ENCODE results near the gene SLC16A10.

The SLC16A10 gene

DNA sequence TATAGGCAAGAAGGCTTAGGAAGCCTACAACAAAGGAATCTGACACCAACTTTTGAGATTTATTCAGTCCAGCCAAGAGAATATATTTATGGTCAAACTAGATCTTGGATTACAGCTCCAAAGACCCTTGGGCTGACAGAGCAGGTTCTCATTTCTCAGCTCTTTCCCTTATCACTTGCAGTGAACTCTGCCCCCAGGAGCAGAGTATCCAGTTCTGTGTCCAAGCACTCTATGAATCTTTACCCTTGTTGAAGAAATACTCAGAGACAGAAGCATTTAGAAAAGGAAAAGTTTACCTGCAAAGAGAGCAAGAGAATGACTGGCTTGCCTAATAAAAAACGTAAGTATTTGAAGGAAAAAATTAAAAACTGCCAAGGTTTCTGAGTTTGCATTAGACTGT is 190.5 kb downstream of the SLC16A10 start:
- no peak for DNase-seq (ENCODE audit: low spot score)
- POLR2A ChIA-PET (ENCODE audit: low non-redundant PET) = no interaction called here
- H3K27ac ChIP-seq = no peak overlapping the region
- TF ChIP-seq, protein P1, sequence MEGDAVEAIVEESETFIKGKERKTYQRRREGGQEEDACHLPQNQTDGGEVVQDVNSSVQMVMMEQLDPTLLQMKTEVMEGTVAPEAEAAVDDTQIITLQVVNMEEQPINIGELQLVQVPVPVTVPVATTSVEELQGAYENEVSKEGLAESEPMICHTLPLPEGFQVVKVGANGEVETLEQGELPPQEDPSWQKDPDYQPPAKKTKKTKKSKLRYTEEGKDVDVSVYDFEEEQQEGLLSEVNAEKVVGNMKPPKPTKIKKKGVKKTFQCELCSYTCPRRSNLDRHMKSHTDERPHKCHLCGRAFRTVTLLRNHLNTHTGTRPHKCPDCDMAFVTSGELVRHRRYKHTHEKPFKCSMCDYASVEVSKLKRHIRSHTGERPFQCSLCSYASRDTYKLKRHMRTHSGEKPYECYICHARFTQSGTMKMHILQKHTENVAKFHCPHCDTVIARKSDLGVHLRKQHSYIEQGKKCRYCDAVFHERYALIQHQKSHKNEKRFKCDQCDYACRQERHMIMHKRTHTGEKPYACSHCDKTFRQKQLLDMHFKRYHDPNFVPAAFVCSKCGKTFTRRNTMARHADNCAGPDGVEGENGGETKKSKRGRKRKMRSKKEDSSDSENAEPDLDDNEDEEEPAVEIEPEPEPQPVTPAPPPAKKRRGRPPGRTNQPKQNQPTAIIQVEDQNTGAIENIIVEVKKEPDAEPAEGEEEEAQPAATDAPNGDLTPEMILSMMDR (conservative IDR thresholded peaks at IDR 0.05; ENCODE audit: low read depth) = no peak
- CTCF ChIA-PET = interaction anchor here (0.6 to 0.9 kb wide), 3 partner anchors 19 to 861 kb away, joined by 3 to 5 read pairs (median 3); no protein-coding TSS in a partner anchor

GRCh38 chr6:111278731-111279130 is 191.4 kb downstream of the SLC16A10 start:
- CTCF ChIA-PET = no interaction called here
- no peak for DNase-seq (ENCODE audit: low spot score)
- TF ChIP-seq, protein P1 (conservative IDR thresholded peaks at IDR 0.05; ENCODE audit: low read depth) = no peak
- H3K27ac ChIP-seq = no peak overlapping the region
- POLR2A ChIA-PET (ENCODE audit: low non-redundant PET) = no interaction called here

- no peak for DNase-seq (ENCODE audit: low spot score)
- ChIA-PET POLR2A (ENCODE audit: low non-redundant PET) (no interaction called here), CTCF (no interaction called here)
- TF ChIP-seq, protein P1 (conservative IDR thresholded peaks at IDR 0.05; ENCODE audit: low read depth) = no peak
- H3K27ac ChIP-seq = no peak overlapping the region
Measured at GRCh38 chr6:111280445-111280955, 193.2 kb downstream of the SLC16A10 start.

All from RWPE1 (cell line).